HepG2 (cell line): ENCODE data around the gene PDZD4.

ENCODE experiments used
- GABPA ChIP-seq, 2 experiments: IDR thresholded peaks; 2 replicates each; pipeline ENCODE4 v1.6.1; 2011 to 2016; ENCODE audit warnings: low read depth in 2 of 2, low read length in 1 of 2, missing biosample characterization in 1 of 2, missing genetic modification characterization in 1 of 2
- HMG20B ChIP-seq: conservative IDR thresholded peaks from 2 replicates; pipeline ENCODE4 v1.6.1; 2016; ENCODE audit warnings: missing genetic modification reagents, missing compliant biosample characterization
- POLR2A ChIP-seq, 2 experiments: IDR thresholded peaks; 2 replicates each; pipeline ENCODE4 v1.6.1; 2011; ENCODE audit warnings: low read depth in 2 of 2, low read length in 2 of 2, mild to moderate bottlenecking in 1 of 2, moderate library complexity in 1 of 2; ENCODE audit not compliant: insufficient read depth in 1 of 2
- PRDM10 ChIP-seq: sonication (generic); formaldehyde crosslinking; IDR thresholded peaks from 2 replicates; pipeline ENCODE4 v1.4.0; 2020; ENCODE audit warnings: low read depth, missing genetic modification reagents

- TF ChIP-seq HMG20B (CRISPR knock-in tag) (no peak), POLR2A (IDR thresholded peaks at IDR 0.05; ENCODE audit: insufficient read depth in 1 of 2, low read depth in 2 of 2, low read length in 2 of 2) (no peak), PRDM10 (CRISPR knock-in tag) (no peak), GABPA (IDR thresholded peaks at IDR 0.05; ENCODE audit: low read depth, low read length) (no peak), GABPA (CRISPR knock-in tag; IDR thresholded peaks at IDR 0.05; ENCODE audit: low read depth) (no peak)
Measured at GRCh38 chrX:153791104-153791852, 39.1 kb downstream of the PDZD4 start.
